Ovary (tissue), 3 donors: Measurements from ENCODE around the gene TM4SF20.

ENCODE experiments used
- CTCF ChIP-seq, 3 donors: fragments of 450-650 bp in 2 of 3; fragments of 200-600 bp in 1 of 3; IDR thresholded peaks; one replicate each; pipeline versions ENCODE4 v1.5.1 to v1.8.0; 2016 to 2022; ENCODE audit warnings: antibody characterized with exemption in 3 of 3, mild to moderate bottlenecking in 1 of 3
- EP300 ChIP-seq: sonication (generic); formaldehyde crosslinking; IDR thresholded peaks from one replicate; pipeline ENCODE4 v1.6.1; 2017; ENCODE audit warnings: antibody characterized with exemption
- POLR2A ChIP-seq: fragments of 450-650 bp; IDR thresholded peaks from one replicate; pipeline ENCODE4 v1.6.1; 2017; ENCODE audit warnings: antibody characterized with exemption, mild to moderate bottlenecking, moderate library complexity
- donor health status: DM: no; HTN: no; CAD: no.

- TF ChIP-seq CTCF (IDR thresholded peaks at IDR 0.05): peak; percentile 30 to 49 (median 46)
- no peak for TF ChIP-seq POLR2A
- no peak for TF ChIP-seq EP300
These were observed 27.3 kb upstream of the TM4SF20 start for GRCh38 chr2:227406177-227407031.
